Fibroblast of lung (primary cell): ENCODE results near the gene RUVBL2.

Source experiments
- EZH2 ChIP-seq: IDR thresholded peaks from 2 replicates; pipeline ENCODE4 v1.5.1; 2012; ENCODE audit warnings: low read length, control low read depth, mild to moderate bottlenecking; ENCODE audit errors: missing control alignments
- TF ChIP-seq, protein P1 (sequence below), 2 donors: IDR thresholded peaks in 1 of 2; conservative IDR thresholded peaks in 1 of 2; 1 replicate in 1 of 2; 2 replicates in 1 of 2; pipeline ENCODE4 v1.5.1; 2011 to 2012; ENCODE audit warnings: low read length in 2 of 2, control low read depth in 1 of 2, inconsistent platforms in 1 of 2, low read depth in 1 of 2, mild to moderate bottlenecking in 1 of 2

DNA sequence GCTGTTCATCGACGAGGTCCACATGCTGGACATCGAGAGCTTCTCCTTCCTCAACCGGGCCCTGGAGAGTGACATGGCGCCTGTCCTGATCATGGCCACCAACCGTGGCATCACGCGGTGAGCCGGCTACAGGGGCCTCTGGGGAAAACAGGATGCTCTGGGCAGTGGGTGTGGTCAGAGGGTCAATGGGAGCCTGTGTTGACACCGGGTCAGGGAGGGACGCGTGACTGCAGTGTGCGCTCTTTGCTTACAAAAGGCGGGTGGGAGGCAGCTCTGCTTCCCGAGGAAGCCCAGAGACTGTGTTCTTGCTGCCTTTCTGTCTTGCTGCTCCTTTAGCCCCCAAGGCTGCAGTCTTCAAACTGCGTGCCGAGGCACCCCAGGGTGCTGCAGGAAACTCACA is 17.5 kb downstream of the RUVBL2 start:
- TF ChIP-seq, protein P1, sequence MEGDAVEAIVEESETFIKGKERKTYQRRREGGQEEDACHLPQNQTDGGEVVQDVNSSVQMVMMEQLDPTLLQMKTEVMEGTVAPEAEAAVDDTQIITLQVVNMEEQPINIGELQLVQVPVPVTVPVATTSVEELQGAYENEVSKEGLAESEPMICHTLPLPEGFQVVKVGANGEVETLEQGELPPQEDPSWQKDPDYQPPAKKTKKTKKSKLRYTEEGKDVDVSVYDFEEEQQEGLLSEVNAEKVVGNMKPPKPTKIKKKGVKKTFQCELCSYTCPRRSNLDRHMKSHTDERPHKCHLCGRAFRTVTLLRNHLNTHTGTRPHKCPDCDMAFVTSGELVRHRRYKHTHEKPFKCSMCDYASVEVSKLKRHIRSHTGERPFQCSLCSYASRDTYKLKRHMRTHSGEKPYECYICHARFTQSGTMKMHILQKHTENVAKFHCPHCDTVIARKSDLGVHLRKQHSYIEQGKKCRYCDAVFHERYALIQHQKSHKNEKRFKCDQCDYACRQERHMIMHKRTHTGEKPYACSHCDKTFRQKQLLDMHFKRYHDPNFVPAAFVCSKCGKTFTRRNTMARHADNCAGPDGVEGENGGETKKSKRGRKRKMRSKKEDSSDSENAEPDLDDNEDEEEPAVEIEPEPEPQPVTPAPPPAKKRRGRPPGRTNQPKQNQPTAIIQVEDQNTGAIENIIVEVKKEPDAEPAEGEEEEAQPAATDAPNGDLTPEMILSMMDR (conservative IDR thresholded peaks at IDR 0.05 in 1 of 2, IDR thresholded peaks at IDR 0.05 in 1 of 2; ENCODE audit: low read depth in 1 of 2, low read length in 2 of 2), result no peak
- TF ChIP-seq EZH2, result no peak
